H9 (cell line): ENCODE data around the gene HPCAL4. TPM values are rescaled to one million over a fixed set of nuclear protein-coding genes. Genes with fewer than 3 reads are reported as not detected.
A peak's percentile ranks its signal among the peaks of the same experiment; 100 is the strongest.

Source experiments
- DNase-seq: peaks from one replicate; pipeline ENCODE4 v3.0.0-alpha.2; 2017
- H2AFZ ChIP-seq: one replicate; pipeline ENCODE4 v1.6.1; 2013; ENCODE audit warnings: mild to moderate bottlenecking, low read length, control low read depth, moderate library complexity
- H2AK5ac ChIP-seq: 2 replicates; pipeline ENCODE4 v1.6.1; 2013; ENCODE audit warnings: low read length, control low read depth, mixed read lengths; ENCODE audit not compliant: insufficient read length
- H2BK120ac ChIP-seq: one replicate; pipeline ENCODE4 v1.6.1; 2013; ENCODE audit warnings: low read depth, mild to moderate bottlenecking, low read length, control low read depth, inconsistent platforms; ENCODE audit not compliant: poor library complexity, severe bottlenecking
- H2BK12ac ChIP-seq: 2 replicates; pipeline ENCODE4 v1.6.1; 2013; ENCODE audit warnings: low read length, control low read depth, mixed read lengths, low read depth; ENCODE audit not compliant: insufficient read length
- H2BK15ac ChIP-seq: 2 replicates; pipeline ENCODE4 v1.6.1; 2013; ENCODE audit warnings: low read depth, low read length, control low read depth
- H2BK20ac ChIP-seq: one replicate; pipeline ENCODE4 v1.6.1; 2013; ENCODE audit warnings: low read depth, mild to moderate bottlenecking, low read length, control low read depth, inconsistent platforms; ENCODE audit not compliant: poor library complexity, severe bottlenecking
- H2BK5ac ChIP-seq: 2 replicates; pipeline ENCODE4 v1.6.1; 2013; ENCODE audit warnings: low read length, control low read depth, mixed read lengths; ENCODE audit not compliant: insufficient read length
- H3K14ac ChIP-seq: 2 replicates; pipeline ENCODE4 v1.6.1; 2013; ENCODE audit warnings: low read length, control low read depth; ENCODE audit not compliant: insufficient read depth
- H3K18ac ChIP-seq: 2 replicates; pipeline ENCODE4 v1.6.1; 2013; ENCODE audit warnings: low read depth, mild to moderate bottlenecking, mixed read lengths, low read length, control low read depth; ENCODE audit not compliant: insufficient read length
- H3K23ac ChIP-seq: 2 replicates; pipeline ENCODE4 v1.6.1; 2013; ENCODE audit warnings: low read length, control low read depth, mixed read lengths, low read depth; ENCODE audit not compliant: insufficient read length
- H3K23me2 ChIP-seq: 2 replicates; pipeline ENCODE4 v1.6.1; 2013; ENCODE audit warnings: low read depth, mild to moderate bottlenecking, mixed read lengths, low read length, control low read depth; ENCODE audit not compliant: insufficient read length, poor library complexity, severe bottlenecking
- H3K27ac ChIP-seq: 2 replicates; pipeline ENCODE4 v1.5.1; 2013; ENCODE audit warnings: low read length, control low read depth, mixed read lengths, low read depth; ENCODE audit not compliant: insufficient read length
- H3K27me3 ChIP-seq: 2 replicates; pipeline ENCODE4 v1.6.1; 2013; ENCODE audit warnings: low read length, control low read depth, inconsistent platforms; ENCODE audit not compliant: insufficient read depth
- H3K4ac ChIP-seq: 2 replicates; pipeline ENCODE4 v1.6.1; 2013; ENCODE audit warnings: low read depth, mild to moderate bottlenecking, control low read depth, inconsistent platforms, low read length, moderate library complexity
- H3K4me1 ChIP-seq: 2 replicates; pipeline ENCODE4 v1.6.1; 2013; ENCODE audit warnings: low read length, control low read depth, inconsistent platforms; ENCODE audit not compliant: insufficient read depth
- H3K4me2 ChIP-seq: 2 replicates; pipeline ENCODE4 v1.6.1; 2013; ENCODE audit warnings: low read length, control low read depth, mixed read lengths; ENCODE audit not compliant: insufficient read length, insufficient read depth
- H3K56ac ChIP-seq: 2 replicates; pipeline ENCODE4 v1.6.1; 2013; ENCODE audit warnings: low read depth, mild to moderate bottlenecking, mixed read lengths, low read length, control low read depth; ENCODE audit not compliant: insufficient read length
- H3K79me1 ChIP-seq: 2 replicates; pipeline ENCODE4 v1.6.1; 2013; ENCODE audit warnings: low read depth, mild to moderate bottlenecking, moderate library complexity, low read length, control low read depth, inconsistent platforms; ENCODE audit not compliant: insufficient read depth, poor library complexity, severe bottlenecking
- H3K79me2 ChIP-seq: 2 replicates; pipeline ENCODE4 v1.6.1; 2013; ENCODE audit warnings: low read length, control low read depth, inconsistent platforms; ENCODE audit not compliant: insufficient read depth
- H3K9ac ChIP-seq: 2 replicates; pipeline ENCODE4 v1.6.1; 2013; ENCODE audit warnings: low read length, control low read depth, mixed read lengths; ENCODE audit not compliant: insufficient read length; ENCODE audit errors: extremely low read depth
- H3K9me3 ChIP-seq: one replicate; pipeline ENCODE4 v1.6.1; 2013; ENCODE audit warnings: low read depth, low read length, inconsistent platforms; ENCODE audit not compliant: control insufficient read depth
- H3T11ph ChIP-seq: one replicate; pipeline ENCODE4 v1.6.1; 2013; ENCODE audit warnings: mild to moderate bottlenecking, low read length, control low read depth, inconsistent platforms
- H4K20me1 ChIP-seq: one replicate; pipeline ENCODE4 v1.6.1; 2013; ENCODE audit not compliant: control insufficient read depth, insufficient read length, insufficient read depth
- H4K5ac ChIP-seq: 2 replicates; pipeline ENCODE4 v1.6.1; 2013; ENCODE audit warnings: low read depth, mild to moderate bottlenecking, mixed read lengths, low read length, control low read depth; ENCODE audit not compliant: insufficient read length
- H4K8ac ChIP-seq: replicated peaks from 2 replicates; pipeline ENCODE4 v1.6.1; 2013; ENCODE audit warnings: low read length, control low read depth, mixed read lengths, low read depth; ENCODE audit not compliant: insufficient read length
- H4K91ac ChIP-seq: 2 replicates; pipeline ENCODE4 v1.6.1; 2013; ENCODE audit warnings: low read depth, mild to moderate bottlenecking, moderate library complexity, mixed read lengths, low read length, control low read depth; ENCODE audit not compliant: insufficient read length
- H3K27ac Mint-ChIP-seq, 3 experiments: 2 replicates in 2 of 3; 3 replicates in 1 of 3; pipeline ENCODE4 v1.8.0; 2020 to 2021; ENCODE audit warnings: mixed read lengths in 3 of 3, mild to moderate bottlenecking in 1 of 3, moderate library complexity in 1 of 3
- H3K27me3 Mint-ChIP-seq: 2 replicates; pipeline ENCODE4 v1.8.0; 2021; ENCODE audit warnings: low read depth, mild to moderate bottlenecking, moderate library complexity, mixed read lengths
- H3K36me3 Mint-ChIP-seq, 3 experiments: 2 replicates in 2 of 3; 3 replicates in 1 of 3; pipeline ENCODE4 v1.8.0; 2020 to 2021; ENCODE audit warnings: low read depth in 3 of 3, mixed read lengths in 3 of 3; ENCODE audit not compliant: insufficient read depth in 1 of 3
- H3K4me1 Mint-ChIP-seq, 2 experiments: 2 replicates each; pipeline ENCODE4 v1.8.0; 2020; ENCODE audit warnings: mixed read lengths in 2 of 2
- H3K4me3 Mint-ChIP-seq, 2 experiments: 2 replicates in 1 of 2; 3 replicates in 1 of 2; pipeline ENCODE4 v1.8.0; 2020 to 2021; ENCODE audit warnings: mild to moderate bottlenecking in 2 of 2, mixed read lengths in 2 of 2, moderate library complexity in 1 of 2
- H3K9me3 Mint-ChIP-seq, 2 experiments: 2 replicates in 1 of 2; 3 replicates in 1 of 2; pipeline ENCODE4 v1.8.0; 2020; ENCODE audit warnings: mild to moderate bottlenecking in 2 of 2, mixed read lengths in 2 of 2, moderate library complexity in 1 of 2
- WGBS: extraction: QIAGEN DNeasy Blood & Tissue Kit; methylation state at CpG from one replicate; pipeline ENCODE4 v1.1.7; 2013; ENCODE audit warnings: missing lambda C conversion rate, low lambda C conversion rate, mixed read lengths; ENCODE audit not compliant: insufficient read length; ENCODE audit errors: extremely low coverage; 5-methylcytosine and 5-hydroxymethylcytosine counted together
- total RNA-seq: library from RNA; stranded (reverse); gene quantifications from 2 replicates; pipeline ENCODE4 v1.2.1, GENCODE V29; 2021
- TF ChIP-seq, protein P1 (sequence below): fragments of 200-600 bp; sonication (generic); conservative IDR thresholded peaks from 3 replicates; pipeline ENCODE4 v1.8.0; 2021; ENCODE audit warnings: antibody characterized with exemption, mild to moderate bottlenecking

The HPCAL4 gene
- total RNA-seq, 1 experiment from 2014 or later = 0.15 TPM

DNA sequence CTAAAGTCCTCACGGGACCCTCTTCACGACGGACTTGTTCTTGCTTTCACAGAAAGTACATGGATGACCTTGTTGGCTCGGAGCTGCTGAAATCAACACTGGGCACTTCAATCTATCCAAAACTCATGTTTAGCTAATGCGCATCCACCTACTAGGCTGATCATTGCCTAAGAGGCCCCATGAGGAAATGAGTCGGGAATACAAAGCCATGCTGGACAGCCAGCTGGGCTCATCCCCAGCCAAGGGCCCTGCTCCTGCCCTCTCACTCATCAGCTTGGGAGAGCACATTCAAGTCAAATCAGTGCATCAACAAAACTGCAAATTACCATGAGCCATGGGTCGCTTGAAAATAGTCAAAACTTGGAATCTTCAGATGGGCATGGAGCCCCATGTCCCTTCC is 36.9 kb downstream of the HPCAL4 start:
- H4K91ac ChIP-seq = no peak overlapping the region
- H2AK5ac ChIP-seq = no peak overlapping the region
- no peak overlapping the region for H3K14ac ChIP-seq
- no peaks in the 10 kb centered on the region for H3K9me3 Mint-ChIP-seq
- no peak overlapping the region for H3K4ac ChIP-seq
- H2BK15ac ChIP-seq = no peak overlapping the region
- no peak overlapping the region for H3K23ac ChIP-seq
- no peak overlapping the region for H3T11ph ChIP-seq
- no peak overlapping the region for H2BK120ac ChIP-seq
- H3K27ac Mint-ChIP-seq = no peak overlapping the region
- no peaks in the 10 kb centered on the region for H3K79me2 ChIP-seq
- no peaks in the 10 kb centered on the region for H4K20me1 ChIP-seq
- no peaks in the 10 kb centered on the region for H3K36me3 Mint-ChIP-seq
- peaks cover 90% of the 10 kb centered on the region for H3K27me3 Mint-ChIP-seq
- H3K4me1 ChIP-seq = no peaks in the 10 kb centered on the region
- H3K4me1 Mint-ChIP-seq = peaks cover 3 to 6% of the 10 kb centered on the region in 2 experiments
- H3K9me3 ChIP-seq = no peaks in the 10 kb centered on the region
- no peak overlapping the region for H4K8ac ChIP-seq
- H3K27ac ChIP-seq = no peak overlapping the region
- no peak overlapping the region for H3K56ac ChIP-seq
- TF ChIP-seq, protein P1, sequence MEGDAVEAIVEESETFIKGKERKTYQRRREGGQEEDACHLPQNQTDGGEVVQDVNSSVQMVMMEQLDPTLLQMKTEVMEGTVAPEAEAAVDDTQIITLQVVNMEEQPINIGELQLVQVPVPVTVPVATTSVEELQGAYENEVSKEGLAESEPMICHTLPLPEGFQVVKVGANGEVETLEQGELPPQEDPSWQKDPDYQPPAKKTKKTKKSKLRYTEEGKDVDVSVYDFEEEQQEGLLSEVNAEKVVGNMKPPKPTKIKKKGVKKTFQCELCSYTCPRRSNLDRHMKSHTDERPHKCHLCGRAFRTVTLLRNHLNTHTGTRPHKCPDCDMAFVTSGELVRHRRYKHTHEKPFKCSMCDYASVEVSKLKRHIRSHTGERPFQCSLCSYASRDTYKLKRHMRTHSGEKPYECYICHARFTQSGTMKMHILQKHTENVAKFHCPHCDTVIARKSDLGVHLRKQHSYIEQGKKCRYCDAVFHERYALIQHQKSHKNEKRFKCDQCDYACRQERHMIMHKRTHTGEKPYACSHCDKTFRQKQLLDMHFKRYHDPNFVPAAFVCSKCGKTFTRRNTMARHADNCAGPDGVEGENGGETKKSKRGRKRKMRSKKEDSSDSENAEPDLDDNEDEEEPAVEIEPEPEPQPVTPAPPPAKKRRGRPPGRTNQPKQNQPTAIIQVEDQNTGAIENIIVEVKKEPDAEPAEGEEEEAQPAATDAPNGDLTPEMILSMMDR = no peak
- peak overlapping the region in 1 of 2 experiments; percentile 11; a peak in 1 of 5 replicates for H3K4me3 Mint-ChIP-seq
- no peak overlapping the region for H3K9ac ChIP-seq
- DNase-seq = no peak
- no peak overlapping the region for H2AFZ ChIP-seq
- H3K4me2 ChIP-seq = no peak overlapping the region
- no peaks in the 10 kb centered on the region; the same call in 1 of the 2 replicates for H3K27me3 ChIP-seq
- no peak overlapping the region for H2BK5ac ChIP-seq
- no peaks in the 10 kb centered on the region for H3K79me1 ChIP-seq
- H2BK12ac ChIP-seq = no peak overlapping the region
- no peak overlapping the region for H3K18ac ChIP-seq
- WGBS = no CpG with 5 or more reads among the region's 7 CpGs
- H3K23me2 ChIP-seq = no peaks in the 10 kb centered on the region
- H4K5ac ChIP-seq = no peak overlapping the region
- H2BK20ac ChIP-seq = no peak overlapping the region
